ENCODE data around the gene ANGPTL2. TPM values are rescaled to one million over a fixed set of nuclear protein-coding genes. Genes with fewer than 3 reads are reported as not detected.

Gene ANGPTL2
- total and polyA plus RNA-seq, 2 experiments from 2014 or later, result 18.0 to 25.6 TPM

DNA sequence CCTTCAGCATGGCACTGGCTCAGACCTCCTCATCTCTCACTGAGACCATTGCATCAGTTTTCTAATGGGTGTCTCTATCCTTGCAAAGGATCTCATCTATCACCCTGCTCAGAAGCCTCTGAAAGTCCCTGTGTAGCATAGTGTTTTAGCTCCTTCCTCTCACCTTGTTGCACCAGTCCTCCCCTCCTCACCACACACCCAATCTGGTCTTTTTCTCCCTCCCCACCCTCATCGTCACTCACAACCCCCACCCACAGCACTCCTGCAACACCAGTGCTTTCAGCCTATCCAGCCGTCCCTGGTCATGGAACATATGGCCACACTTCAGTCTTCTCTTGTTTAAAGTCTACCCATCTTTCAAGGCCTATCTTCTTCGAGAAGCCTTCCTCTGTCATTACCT, 74.5 kb downstream of the ANGPTL2 start:
- Histone ChIP-seq H3K9me3 (ENCODE audit: low read depth) (no peaks in the 10 kb centered on the region), H3K27ac (no peak overlapping the region), H3K4me3 (no peak overlapping the region), H3K4me2 (no peak overlapping the region), H3K36me3 (replicated peaks; ENCODE audit: insufficient read depth, low read depth) (no peaks in the 10 kb centered on the region), H2AFZ (no peak overlapping the region), H3K27me3 (no peaks in the 10 kb centered on the region), H3K79me2 (no peaks in the 10 kb centered on the region), H3K9me2 (replicated peaks; ENCODE audit: insufficient read depth) (no peaks in the 10 kb centered on the region), H3K4me1 (ENCODE audit: insufficient read depth) (no peaks in the 10 kb centered on the region), H4K20me1 (ENCODE audit: insufficient read depth, poor library complexity, severe bottlenecking) (no peaks in the 10 kb centered on the region)
- TF ChIP-seq CTCF (IDR thresholded peaks at IDR 0.05; ENCODE audit: poor library complexity) (no peak), EZH2 (IDR thresholded peaks at IDR 0.05; ENCODE audit: borderline replicate concordance) (no peak), EZH2phosphoT487 (IDR thresholded peaks at IDR 0.05; ENCODE audit: low read depth, severe bottlenecking, unreplicated experiment) (no peak)
- WGBS (ENCODE audit: low lambda C conversion rate, missing lambda C conversion rate), result 98% methylated on average over 3 of the region's 3 CpGs
- DNase-seq (ENCODE audit: low spot score), result no peak

GRCh38 chr9:127045148-127045547, 77.3 kb downstream of the ANGPTL2 start:
- Histone ChIP-seq H2AFZ (no peak overlapping the region), H3K4me1 (ENCODE audit: insufficient read depth) (no peaks in the 10 kb centered on the region), H3K4me3 (no peak overlapping the region), H3K9me2 (replicated peaks; ENCODE audit: insufficient read depth) (no peaks in the 10 kb centered on the region), H3K27ac (no peak overlapping the region), H3K36me3 (replicated peaks; ENCODE audit: insufficient read depth, low read depth) (no peaks in the 10 kb centered on the region), H3K27me3 (no peaks in the 10 kb centered on the region), H3K79me2 (no peaks in the 10 kb centered on the region), H4K20me1 (ENCODE audit: insufficient read depth, poor library complexity, severe bottlenecking) (no peaks in the 10 kb centered on the region), H3K9me3 (ENCODE audit: low read depth) (no peaks in the 10 kb centered on the region), H3K4me2 (no peak overlapping the region)
- 100% methylated on average over 1 of the region's 1 CpG for whole genome bisulfite sequencing (ENCODE audit: low lambda C conversion rate, missing lambda C conversion rate)
- TF ChIP-seq EZH2phosphoT487 (IDR thresholded peaks at IDR 0.05; ENCODE audit: low read depth, severe bottlenecking, unreplicated experiment) (no peak), CTCF (IDR thresholded peaks at IDR 0.05; ENCODE audit: poor library complexity) (no peak), EZH2 (IDR thresholded peaks at IDR 0.05; ENCODE audit: borderline replicate concordance) (no peak)
- no peak for DNase-seq (ENCODE audit: low spot score)

GRCh38 chr9:127039492-127039891, 82.9 kb downstream of the ANGPTL2 start:
- Histone ChIP-seq H3K9me2 (replicated peaks; ENCODE audit: insufficient read depth) (no peaks in the 10 kb centered on the region), H3K4me3 (no peak overlapping the region), H2AFZ (no peak overlapping the region), H3K4me2 (no peak overlapping the region), H3K27ac (no peak overlapping the region), H3K9me3 (ENCODE audit: low read depth) (no peaks in the 10 kb centered on the region), H4K20me1 (ENCODE audit: insufficient read depth, poor library complexity, severe bottlenecking) (no peaks in the 10 kb centered on the region), H3K4me1 (ENCODE audit: insufficient read depth) (no peaks in the 10 kb centered on the region), H3K27me3 (no peaks in the 10 kb centered on the region), H3K36me3 (replicated peaks; ENCODE audit: insufficient read depth, low read depth) (no peaks in the 10 kb centered on the region), H3K79me2 (no peaks in the 10 kb centered on the region)
- DNase-seq (ENCODE audit: low spot score), result no peak
- WGBS (ENCODE audit: low lambda C conversion rate, missing lambda C conversion rate), result 96% methylated on average over 2 of the region's 2 CpGs
- TF ChIP-seq CTCF (IDR thresholded peaks at IDR 0.05; ENCODE audit: poor library complexity), result no peak
- no peak for TF ChIP-seq EZH2 (IDR thresholded peaks at IDR 0.05; ENCODE audit: borderline replicate concordance)
- TF ChIP-seq EZH2phosphoT487 (IDR thresholded peaks at IDR 0.05; ENCODE audit: low read depth, severe bottlenecking, unreplicated experiment), result no peak

DNA sequence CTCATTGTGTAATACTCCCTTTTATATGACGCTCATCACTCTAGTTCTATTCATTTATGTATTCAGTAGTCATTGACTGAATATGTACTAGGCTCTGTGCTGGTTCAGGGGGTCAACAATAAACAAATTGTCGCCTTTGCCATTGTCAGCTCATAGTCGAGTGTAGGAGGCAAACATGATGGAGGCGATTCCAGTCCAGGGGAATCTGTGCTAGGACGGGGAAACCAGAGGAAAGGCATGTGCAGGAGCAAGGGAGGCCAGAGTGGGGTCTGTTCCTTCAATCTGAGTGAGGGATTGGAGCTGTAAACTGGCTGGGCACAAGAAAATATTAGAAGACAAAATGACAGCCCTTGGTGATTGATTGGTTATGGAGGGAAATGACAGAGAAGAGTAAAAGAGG, 83.9 kb downstream of the ANGPTL2 start:
- 91% methylated on average over 5 of the region's 5 CpGs for WGBS (ENCODE audit: low lambda C conversion rate, missing lambda C conversion rate)
- Histone ChIP-seq H3K27me3 (no peaks in the 10 kb centered on the region), H3K4me2 (no peak overlapping the region), H3K27ac (no peak overlapping the region), H3K9me2 (replicated peaks; ENCODE audit: insufficient read depth) (no peaks in the 10 kb centered on the region), H3K79me2 (no peaks in the 10 kb centered on the region), H3K4me1 (ENCODE audit: insufficient read depth) (no peaks in the 10 kb centered on the region), H3K36me3 (replicated peaks; ENCODE audit: insufficient read depth, low read depth) (no peaks in the 10 kb centered on the region), H2AFZ (no peak overlapping the region), H3K9me3 (ENCODE audit: low read depth) (no peaks in the 10 kb centered on the region), H4K20me1 (ENCODE audit: insufficient read depth, poor library complexity, severe bottlenecking) (no peaks in the 10 kb centered on the region), H3K4me3 (no peak overlapping the region)
- DNase-seq (ENCODE audit: low spot score), result no peak
- no peak for TF ChIP-seq EZH2 (IDR thresholded peaks at IDR 0.05; ENCODE audit: borderline replicate concordance)
- no peak for TF ChIP-seq EZH2phosphoT487 (IDR thresholded peaks at IDR 0.05; ENCODE audit: low read depth, severe bottlenecking, unreplicated experiment)
- TF ChIP-seq CTCF (IDR thresholded peaks at IDR 0.05; ENCODE audit: poor library complexity), result no peak
